ENCODE data around the gene HECTD4. TPM values are rescaled to one million over a fixed set of nuclear protein-coding genes. Genes with fewer than 3 reads are reported as not detected.

The HECTD4 gene
- total RNA-seq, 2 donors from 2014 or later, result 50.6 to 73.4 TPM

DNA sequence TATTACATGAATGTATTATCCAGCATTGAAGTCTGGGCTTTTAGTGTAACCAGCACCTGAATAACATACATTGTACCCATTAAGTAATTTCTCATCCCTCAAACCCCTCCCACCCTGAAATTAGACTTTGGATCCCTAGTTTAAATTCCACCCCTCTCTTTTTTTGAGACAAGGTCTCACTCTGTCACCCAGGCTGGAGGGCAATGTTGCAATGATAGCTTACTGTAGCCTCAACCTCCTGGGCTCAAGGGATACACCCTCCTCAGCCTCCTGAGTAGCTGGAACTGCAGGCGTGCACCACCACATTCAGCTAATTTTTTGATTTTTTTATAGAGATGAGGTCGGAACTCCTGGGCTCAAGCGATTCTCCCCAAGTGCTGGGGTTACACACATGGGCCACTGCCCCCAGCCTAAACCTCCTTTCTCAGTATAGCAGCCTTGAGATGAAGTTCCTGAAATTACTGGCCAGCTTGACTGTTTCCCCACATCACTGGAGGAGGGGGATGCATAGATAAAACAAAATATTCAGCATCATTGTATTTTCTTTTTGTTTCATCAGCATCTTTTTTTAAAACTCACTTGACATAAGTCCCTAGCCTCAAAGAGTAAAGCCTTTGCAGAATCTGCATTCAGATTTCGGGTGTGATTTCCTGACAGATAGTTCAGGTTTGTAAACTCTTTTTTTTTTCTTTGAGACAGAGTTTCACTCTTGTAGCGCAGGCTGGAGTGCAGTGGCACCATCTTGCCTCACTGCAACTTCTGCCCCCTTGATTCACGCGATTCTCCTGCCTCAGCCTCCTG lies 43.6 kb upstream of the HECTD4 start:
- no peak overlapping the region for H3K4me3 ChIP-seq
- H3K36me3 ChIP-seq, result no peaks in the 10 kb centered on the region
- intact Hi-C loops (cut with DNase I), result no loop called here
- no peaks in the 10 kb centered on the region for H3K4me1 ChIP-seq (replicated peaks)
- no peaks in the 10 kb centered on the region for H3K27me3 ChIP-seq (replicated peaks; ENCODE audit: insufficient read depth)
- H3K27ac ChIP-seq, result no peak overlapping the region
- DNase-seq (ENCODE audit: low spot score), result no peak
- WGBS, result 96% methylated on average over 7 of the region's 7 CpGs
- TF ChIP-seq POLR2AphosphoS5 (IDR thresholded peaks at IDR 0.05) (no peak), POLR2A (IDR thresholded peaks at IDR 0.05) (no peak)
- TF ChIP-seq, protein P1, sequence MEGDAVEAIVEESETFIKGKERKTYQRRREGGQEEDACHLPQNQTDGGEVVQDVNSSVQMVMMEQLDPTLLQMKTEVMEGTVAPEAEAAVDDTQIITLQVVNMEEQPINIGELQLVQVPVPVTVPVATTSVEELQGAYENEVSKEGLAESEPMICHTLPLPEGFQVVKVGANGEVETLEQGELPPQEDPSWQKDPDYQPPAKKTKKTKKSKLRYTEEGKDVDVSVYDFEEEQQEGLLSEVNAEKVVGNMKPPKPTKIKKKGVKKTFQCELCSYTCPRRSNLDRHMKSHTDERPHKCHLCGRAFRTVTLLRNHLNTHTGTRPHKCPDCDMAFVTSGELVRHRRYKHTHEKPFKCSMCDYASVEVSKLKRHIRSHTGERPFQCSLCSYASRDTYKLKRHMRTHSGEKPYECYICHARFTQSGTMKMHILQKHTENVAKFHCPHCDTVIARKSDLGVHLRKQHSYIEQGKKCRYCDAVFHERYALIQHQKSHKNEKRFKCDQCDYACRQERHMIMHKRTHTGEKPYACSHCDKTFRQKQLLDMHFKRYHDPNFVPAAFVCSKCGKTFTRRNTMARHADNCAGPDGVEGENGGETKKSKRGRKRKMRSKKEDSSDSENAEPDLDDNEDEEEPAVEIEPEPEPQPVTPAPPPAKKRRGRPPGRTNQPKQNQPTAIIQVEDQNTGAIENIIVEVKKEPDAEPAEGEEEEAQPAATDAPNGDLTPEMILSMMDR (IDR thresholded peaks at IDR 0.05), result no peak
- H3K9me3 ChIP-seq, result no peaks in the 10 kb centered on the region

DNA sequence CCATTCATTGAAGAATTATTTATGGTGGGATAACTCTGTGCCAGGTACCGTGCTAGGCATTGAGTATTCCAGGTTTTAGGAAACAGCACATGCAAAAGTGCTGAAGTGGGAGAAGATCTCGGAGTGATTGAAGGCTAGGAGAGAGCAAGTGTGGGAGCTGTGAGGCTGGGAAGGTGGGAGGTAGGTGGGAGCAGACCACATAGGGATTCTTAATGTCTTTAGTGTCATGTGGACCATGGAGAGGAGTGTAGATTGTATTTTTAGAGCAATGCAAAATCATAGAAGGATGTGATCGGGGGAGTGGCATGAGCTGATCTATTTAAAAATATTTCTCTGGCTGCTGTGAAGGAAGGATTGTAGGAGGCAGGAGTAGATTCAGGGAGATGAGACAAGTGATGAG lies 41.9 kb upstream of the HECTD4 start:
- H3K4me3 ChIP-seq, result no peak overlapping the region
- H3K4me1 ChIP-seq (replicated peaks), result no peaks in the 10 kb centered on the region
- H3K36me3 ChIP-seq, result no peaks in the 10 kb centered on the region
- no peaks in the 10 kb centered on the region for H3K27me3 ChIP-seq (replicated peaks; ENCODE audit: insufficient read depth)
- H3K27ac ChIP-seq, result no peak overlapping the region
- WGBS, result 84% methylated on average over 3 of the region's 3 CpGs
- intact Hi-C loops (cut with DNase I), result no loop called here
- DNase-seq (ENCODE audit: low spot score), result no peak
- TF ChIP-seq POLR2A (IDR thresholded peaks at IDR 0.05), result no peak
- no peak for TF ChIP-seq POLR2AphosphoS5 (IDR thresholded peaks at IDR 0.05)
- TF ChIP-seq, protein P1 (IDR thresholded peaks at IDR 0.05), result no peak
- H3K9me3 ChIP-seq, result no peaks in the 10 kb centered on the region

- 37% methylated on average over 5 of the region's 5 CpGs for WGBS
- Histone ChIP-seq H3K27me3 (replicated peaks; ENCODE audit: insufficient read depth) (no peaks in the 10 kb centered on the region), H3K4me3 (no peak overlapping the region), H3K9me3 (no peaks in the 10 kb centered on the region), H3K36me3 (no peaks in the 10 kb centered on the region), H3K27ac (peak overlapping the region in 1 of 2 donors; percentile 27), H3K4me1 (replicated peaks) (no peaks in the 10 kb centered on the region)
- intact Hi-C loops (cut with DNase I), result no loop called here
- no peak for DNase-seq (ENCODE audit: low spot score)
- TF ChIP-seq POLR2A (IDR thresholded peaks at IDR 0.05) (no peak), POLR2AphosphoS5 (IDR thresholded peaks at IDR 0.05) (no peak)
- TF ChIP-seq, protein P1 (IDR thresholded peaks at IDR 0.05), result no peak
Measured at GRCh38 chr12:112422531-112422930, 40.3 kb upstream of the HECTD4 start.

DNA sequence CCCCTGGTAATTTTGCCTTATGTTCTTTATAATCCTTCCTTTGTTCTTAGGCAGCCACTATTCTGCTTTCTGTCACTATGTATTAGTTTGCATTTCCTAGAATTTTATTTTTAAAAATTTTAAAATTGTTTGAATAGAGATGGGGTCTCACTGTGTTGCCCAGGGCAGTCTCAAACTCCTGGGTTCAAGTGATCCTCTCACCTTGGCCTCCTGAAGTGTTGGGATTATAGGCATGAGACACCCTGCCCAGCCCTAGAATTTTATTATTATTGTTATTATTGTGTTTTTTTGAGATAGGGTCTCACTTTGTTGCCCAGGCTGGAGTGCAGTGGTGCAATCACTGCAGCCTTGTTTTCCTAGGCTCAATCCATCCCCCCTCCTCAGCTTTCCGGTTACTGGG lies 39.1 kb upstream of the HECTD4 start:
- intact Hi-C loops (cut with DNase I), result no loop called here
- H3K9me3 ChIP-seq, result no peaks in the 10 kb centered on the region
- DNase-seq (ENCODE audit: low spot score), result no peak
- H3K27ac ChIP-seq, result no peak overlapping the region
- WGBS, result 83% methylated on average over 1 of the region's 1 CpG
- H3K4me1 ChIP-seq (replicated peaks), result no peaks in the 10 kb centered on the region
- H3K36me3 ChIP-seq, result no peaks in the 10 kb centered on the region
- no peak overlapping the region for H3K4me3 ChIP-seq
- no peaks in the 10 kb centered on the region for H3K27me3 ChIP-seq (replicated peaks; ENCODE audit: insufficient read depth)
- no peak for TF ChIP-seq POLR2AphosphoS5 (IDR thresholded peaks at IDR 0.05)
- TF ChIP-seq, protein P1 (IDR thresholded peaks at IDR 0.05), result no peak
- TF ChIP-seq POLR2A (IDR thresholded peaks at IDR 0.05), result no peak

DNA sequence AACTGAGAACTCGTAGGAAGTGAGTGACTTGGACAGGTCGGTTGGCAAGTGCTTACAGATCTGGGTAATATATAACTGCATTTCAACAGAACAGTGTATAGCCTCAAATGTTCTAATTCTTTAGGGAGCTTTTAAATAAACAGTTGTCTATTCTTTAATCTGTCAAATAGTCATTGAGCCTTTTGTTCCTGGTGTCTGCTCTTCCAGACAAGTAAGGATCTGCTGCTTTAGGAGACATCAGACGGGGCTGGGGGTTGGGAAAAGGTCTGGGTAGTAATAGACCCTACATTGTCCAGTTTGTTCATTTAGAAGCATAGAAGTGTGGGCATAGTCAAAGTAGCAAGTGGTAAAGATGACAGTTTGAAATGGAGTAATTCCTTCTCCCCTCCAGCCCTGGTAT lies 38.5 kb upstream of the HECTD4 start:
- DNase-seq (ENCODE audit: low spot score), result no peak
- Histone ChIP-seq H3K36me3 (no peaks in the 10 kb centered on the region), H3K4me1 (replicated peaks) (no peaks in the 10 kb centered on the region), H3K27me3 (replicated peaks; ENCODE audit: insufficient read depth) (no peaks in the 10 kb centered on the region), H3K27ac (no peak overlapping the region), H3K9me3 (no peaks in the 10 kb centered on the region), H3K4me3 (no peak overlapping the region)
- TF ChIP-seq POLR2A (IDR thresholded peaks at IDR 0.05), result no peak
- TF ChIP-seq, protein P1 (IDR thresholded peaks at IDR 0.05), result no peak
- TF ChIP-seq POLR2AphosphoS5 (IDR thresholded peaks at IDR 0.05), result no peak
- WGBS, result 50% methylated on average over 3 of the region's 3 CpGs
- intact Hi-C loops (cut with DNase I), result no loop called here
